Measurements from ENCODE around the gene MPP7.

DNA sequence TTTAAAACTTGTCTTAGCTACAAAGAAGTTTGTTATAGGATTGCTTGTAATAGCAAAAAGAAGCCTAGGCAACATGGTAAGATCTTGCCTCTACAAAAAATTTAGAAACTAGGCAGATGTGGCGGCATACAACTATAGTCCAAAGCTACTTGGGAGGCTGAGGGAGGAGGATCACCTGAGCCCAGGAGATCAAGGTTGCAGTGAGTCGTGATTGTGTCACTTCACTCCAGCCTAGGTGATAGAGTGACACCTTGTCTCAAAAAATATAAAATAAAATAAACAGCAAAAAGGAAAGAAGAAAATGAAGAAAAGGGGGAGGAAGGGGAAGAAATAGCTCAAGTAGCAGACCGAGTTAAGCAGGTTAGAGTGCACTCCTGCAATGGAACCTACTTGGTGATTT is 47.0 kb upstream of the MPP7 start:
- no peak for TF ChIP-seq POLR2AphosphoS5 (IDR thresholded peaks at IDR 0.05; ENCODE audit: low read depth, low read length)
- no peak for TF ChIP-seq TAF1 (IDR thresholded peaks at IDR 0.05; ENCODE audit: borderline replicate concordance, low read depth, low read length)
- no peak for TF ChIP-seq POLR2A (IDR thresholded peaks at IDR 0.05; ENCODE audit: low read depth, low read length)

All from GM12892 (cell line).